NCI-H82 treated with DMSO at 0.1 percent for 48 hours (cell line): Measurements from ENCODE around the gene N4BP2.
"Not testable (repeated sequence)": the region's sequence is repeated elsewhere in the genome, so short reads cannot be mapped to it uniquely, and the experiment has no call there.

Source experiments
- DNase-seq: peaks from one replicate; lab custom pipeline; 2025; ENCODE audit not compliant: unreplicated experiment; lab: John Stamatoyannopoulos, UW

Gene N4BP2

DNA sequence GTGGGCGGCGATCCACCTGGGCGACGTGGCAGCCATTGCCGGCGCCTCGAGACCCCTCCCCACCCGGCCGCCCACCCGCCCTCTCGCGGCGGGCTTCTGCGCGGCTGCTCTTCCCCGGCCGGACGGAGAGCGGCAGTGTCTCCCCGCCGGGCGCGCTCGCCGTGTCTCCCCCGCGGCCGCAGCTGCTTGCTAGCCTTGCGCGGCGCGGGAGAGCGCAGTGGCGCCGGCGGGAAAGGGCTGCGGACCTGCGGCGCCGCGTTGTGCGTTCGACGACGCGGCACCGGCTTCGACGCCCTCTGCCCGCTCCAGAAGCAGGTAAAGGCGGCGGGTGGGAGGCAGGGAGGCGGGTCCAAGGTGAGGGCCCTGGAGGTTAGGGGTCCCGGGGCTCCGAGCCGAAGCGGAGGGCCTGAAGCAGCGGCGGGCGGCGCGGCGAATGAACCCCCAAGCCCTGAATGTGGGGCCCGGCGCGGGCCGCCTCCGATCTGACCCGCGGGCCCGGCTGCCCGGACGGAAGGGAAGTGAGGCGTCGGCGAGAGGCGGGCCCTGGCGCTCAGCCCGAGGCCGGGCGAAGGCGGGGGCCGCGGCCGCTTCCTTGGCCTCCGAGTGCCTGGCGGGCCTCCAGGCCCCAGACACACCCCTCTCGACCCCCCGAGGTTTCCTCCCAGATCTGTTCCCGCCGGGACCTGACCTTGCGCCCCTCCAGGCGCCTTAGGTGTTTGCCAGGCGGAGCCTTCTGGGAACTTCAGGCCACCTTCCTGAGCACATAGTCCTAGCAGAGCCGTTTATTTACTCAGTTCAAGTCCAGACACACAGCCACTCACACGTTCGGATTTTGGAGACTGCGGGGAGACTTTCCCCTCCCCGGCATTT, at the start of gene N4BP2:
Gene N4BP2 (plus strand): TSS at position 135 of the 870 bp plus-strand sequence. CDS start 40,491 bp downstream, outside the sequence.
- DNase-seq, result peak; percentile 46

DNA sequence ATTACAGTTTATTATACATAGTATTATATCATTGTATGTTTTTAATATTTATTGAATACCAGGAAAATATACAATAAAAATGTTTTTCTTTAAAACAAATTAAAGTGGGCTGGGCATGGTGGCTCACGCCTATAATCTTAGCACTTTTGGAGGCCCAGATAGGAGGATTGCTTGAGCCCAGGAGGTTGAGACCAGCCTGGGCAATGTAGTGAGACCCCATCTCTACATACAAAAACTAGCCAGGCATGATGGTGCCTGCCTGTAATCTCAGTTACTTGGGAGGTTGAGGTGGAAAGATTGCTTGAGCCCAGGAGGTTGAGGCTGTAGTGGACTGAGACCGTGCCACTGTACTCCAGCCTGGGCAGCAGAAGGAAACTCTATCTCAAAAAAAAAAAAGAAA, 40.6 kb upstream of the N4BP2 start:
- no peak for DNase-seq

DNA sequence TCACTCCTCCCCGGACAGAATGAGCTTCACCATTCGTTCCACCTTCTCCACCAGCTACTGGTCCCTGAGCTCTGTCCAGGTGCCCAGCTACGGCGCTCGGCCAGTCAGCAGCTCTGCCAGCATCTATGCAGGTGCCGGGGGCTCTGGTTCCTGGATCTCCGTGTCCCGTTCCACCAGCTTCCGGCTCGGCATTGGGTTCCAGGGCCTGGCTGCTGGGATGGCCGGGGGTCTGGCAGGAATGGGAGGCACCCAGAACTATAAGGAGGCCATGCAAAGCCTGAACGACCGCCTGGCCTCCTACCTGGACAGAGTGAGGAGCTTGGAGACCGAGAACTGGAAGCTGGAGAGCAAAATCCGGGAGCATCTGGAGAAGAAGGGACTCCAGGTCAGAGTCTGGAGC, 36.4 kb upstream of the N4BP2 start:
- no peak for DNase-seq

DNA sequence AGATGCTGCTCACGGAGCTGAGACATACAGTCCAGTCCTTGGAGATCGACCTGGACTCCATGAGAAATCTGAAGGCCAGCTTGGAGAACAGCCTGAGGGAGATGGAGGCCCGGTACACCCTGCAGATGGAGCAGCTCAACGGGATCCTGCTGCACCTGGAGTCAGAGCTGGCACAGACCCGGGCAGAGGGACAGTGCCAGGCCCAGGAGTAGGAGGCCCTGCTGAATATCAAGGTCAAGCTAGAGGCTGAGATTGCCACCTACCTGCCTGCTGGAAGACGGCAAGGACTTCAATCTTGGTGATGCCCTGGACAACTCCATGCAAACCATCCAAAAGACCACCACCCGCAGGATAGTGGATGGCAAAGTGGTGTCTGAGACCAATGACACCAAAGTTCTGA, 35.5 kb upstream of the N4BP2 start:
- DNase-seq, result not testable (repeated sequence)

DNA sequence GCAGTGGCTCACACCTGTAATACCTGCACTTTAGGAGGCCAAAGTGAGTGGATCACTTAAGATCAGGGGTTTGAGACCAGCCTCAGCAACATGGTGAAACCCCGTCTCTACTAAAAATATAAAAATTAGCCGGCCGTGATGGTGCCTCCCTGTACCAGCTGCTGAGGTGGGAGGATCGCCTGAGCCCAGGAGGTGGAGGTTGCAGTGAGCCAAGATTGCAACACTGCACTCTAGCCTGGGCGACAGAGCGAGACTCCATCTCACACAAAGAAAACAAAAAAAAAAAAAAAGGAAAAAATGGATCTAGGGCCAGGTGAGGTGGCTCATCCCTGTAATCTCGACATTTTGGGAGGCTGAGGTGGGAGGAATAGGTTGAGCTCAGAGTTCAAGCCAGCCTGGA, 32.6 kb upstream of the N4BP2 start:
- not testable (repeated sequence) for DNase-seq

DNA sequence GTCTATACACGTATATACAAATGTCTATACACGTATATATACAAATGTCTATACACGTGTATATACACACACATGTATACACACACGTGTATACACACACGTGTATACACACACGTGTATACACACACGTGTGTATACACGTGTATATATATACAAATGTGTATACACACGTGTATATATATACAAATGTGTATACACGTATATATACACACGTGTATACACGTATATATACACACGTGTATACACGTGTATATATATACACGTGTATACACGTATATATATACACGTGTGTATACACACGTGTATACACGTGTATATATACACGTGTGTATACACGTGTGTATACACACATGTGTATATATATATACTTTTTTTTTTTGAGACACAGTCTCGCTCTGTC, 23.9 kb upstream of the N4BP2 start:
- DNase-seq, result no peak

DNA sequence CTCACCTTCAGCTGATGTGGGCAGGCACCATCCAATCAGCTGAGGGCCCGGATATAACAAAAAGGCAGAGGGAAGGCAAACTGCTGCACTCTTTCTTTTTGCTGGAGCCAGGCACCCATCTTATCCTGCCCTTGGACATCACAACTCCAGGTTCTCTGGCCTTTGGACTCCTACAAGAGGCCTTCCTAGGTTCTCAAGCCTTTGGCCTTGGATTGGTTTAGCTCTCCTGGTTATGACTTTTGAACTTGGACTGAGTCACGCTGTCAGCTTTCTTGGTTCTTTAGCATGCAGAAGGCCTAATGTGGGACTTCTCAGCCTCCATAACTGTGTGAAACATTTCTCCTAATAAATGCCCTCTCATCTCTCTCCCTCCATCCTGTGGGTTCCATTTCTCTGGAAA, 23.0 kb upstream of the N4BP2 start:
- DNase-seq, result no peak

DNA sequence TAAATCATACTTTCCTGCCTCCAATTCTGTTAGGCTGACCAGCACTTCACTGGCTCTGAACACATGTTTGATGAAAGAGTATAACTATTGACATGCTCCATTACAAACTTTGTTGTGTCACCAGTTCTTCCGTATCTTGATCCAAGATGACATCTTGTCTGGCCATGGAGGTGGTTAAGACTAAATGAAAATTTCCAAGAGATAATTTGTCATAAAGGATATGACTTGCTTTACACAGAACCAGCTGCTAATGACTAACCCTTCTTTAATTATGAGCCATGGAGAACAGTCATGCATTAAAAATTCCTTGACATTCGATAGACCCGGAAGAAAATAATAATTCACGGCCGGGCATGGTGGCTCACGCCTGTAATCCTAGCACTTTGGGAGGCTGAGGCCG, 17.7 kb upstream of the N4BP2 start:
- no peak for DNase-seq

DNA sequence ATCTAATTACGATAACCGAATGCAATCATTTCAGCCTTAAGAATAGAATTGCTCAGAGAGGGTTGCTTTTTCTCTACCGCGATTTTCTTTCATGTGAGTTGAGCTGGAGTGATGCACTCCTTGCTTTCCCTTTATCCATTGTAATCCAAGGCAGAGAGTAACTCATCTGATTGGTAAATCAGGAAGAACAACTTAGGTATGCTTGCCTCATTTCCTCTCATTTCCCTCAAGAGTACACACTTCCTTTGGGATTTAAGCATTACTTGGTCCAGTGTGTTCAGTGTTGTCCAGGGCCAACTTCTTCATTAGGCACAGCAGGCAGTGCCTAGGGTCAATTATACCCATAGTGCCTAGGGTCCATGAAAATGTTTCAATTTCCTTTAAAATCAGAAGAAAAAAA, 15.7 kb upstream of the N4BP2 start:
- DNase-seq, result no peak

DNA sequence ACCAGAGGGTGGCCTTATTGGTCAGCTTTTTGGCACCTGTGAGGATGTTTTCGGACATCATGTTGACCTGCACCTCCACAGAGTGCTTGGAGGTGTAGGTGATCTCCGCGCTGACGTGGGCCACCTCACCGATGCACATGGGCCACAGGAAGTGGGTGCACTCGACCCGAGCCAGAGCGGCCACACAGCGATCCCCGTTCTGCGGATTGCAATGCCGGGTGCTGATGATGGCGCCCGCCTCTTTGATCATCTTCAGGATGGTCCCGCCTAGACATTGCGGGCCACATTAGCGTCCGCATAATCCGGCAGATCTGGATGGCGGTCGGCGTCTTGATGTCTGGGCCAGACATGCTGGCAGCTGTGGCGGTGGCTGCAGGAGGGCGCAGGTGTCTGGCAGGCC, 12.9 kb upstream of the N4BP2 start:
- DNase-seq, result no peak

GRCh38 chr4:40046311-40046980, 10.2 kb upstream of the N4BP2 start:
- DNase-seq, result no peak

DNA sequence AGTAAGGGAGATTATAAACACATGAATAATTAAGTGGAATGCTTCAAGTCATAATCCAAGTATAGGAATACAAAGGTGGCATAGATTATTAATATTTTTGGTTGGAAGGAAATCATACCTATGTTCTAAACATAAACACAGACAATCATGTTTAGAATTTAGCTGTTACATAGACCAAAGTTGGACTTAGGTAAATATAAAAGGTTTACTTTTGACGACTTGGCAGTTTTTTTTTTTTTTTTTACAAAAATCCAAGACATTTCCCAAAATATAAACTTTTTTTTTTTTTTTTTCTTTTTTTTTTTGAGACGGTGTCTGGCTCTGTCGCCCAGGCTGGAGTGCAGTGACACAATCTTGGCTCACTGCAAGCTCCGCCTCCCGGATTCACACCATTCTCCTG, 3.5 kb upstream of the N4BP2 start:
- DNase-seq, result no peak

DNA sequence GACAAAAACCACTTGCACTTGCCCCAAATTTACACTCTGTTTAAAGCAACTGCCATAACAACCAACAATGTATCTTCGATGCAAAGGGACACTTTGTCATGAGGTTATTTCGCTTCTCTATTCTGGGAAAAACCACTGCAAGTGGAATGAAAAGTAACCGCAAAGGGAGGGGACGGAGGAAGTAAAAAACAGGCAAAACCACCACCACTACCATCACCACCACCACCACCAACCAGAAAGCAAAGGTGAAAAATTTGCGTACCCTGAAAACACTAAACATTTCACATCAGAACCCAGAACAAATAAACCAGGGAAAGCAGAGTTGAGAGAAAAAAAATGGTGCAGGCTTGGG, 1.2 kb upstream of the N4BP2 start:
- no peak for DNase-seq

GRCh38 chr4:40055863-40056715, 561 bp upstream of the N4BP2 start:
- DNase-seq, result peak; percentile 25

GRCh38 chr4:40057586-40058091, 989 bp downstream of the N4BP2 start:
- DNase-seq, result peak; percentile 67

GRCh38 chr4:40058121-40058520, 1.5 kb downstream of the N4BP2 start:
- no peak for DNase-seq

DNA sequence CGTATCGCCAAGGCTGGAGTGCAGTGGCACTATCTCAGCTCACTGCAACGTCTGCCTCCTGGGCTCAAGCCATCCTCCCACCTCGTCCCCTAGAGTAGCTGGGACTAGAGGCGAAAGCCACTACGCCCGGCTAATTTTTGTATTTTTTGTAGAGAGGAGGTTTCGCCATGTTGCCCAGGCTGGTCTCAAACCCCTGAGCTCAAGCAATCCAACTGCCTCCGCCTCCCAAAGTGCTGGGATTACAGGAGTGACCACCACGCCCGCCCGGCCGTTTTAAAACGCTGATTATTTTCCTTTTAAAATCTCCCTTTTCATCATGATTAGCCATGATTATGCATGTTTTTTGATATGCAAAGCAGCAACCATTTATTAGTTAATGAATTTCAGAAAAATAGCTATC, 2.2 kb downstream of the N4BP2 start:
- DNase-seq, result no peak

DNA sequence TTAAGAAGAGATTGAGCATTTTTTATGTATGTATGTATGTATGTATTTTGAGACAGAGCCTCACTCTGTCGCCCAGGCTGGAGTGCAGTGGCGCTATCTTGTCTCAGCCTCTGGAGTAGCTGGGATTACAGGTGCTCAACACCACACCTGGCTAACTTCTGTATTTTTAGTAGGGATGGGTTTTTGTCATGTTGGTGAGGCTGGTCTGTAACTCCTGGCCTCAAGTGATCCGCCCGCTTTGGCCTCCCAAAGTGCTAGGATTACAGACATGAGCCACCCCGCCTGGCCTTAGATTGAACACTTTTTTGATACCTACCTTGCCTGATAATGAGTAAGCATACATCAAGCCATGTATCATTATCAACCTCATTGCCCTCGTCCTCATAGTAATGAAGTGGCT, 2.7 kb downstream of the N4BP2 start:
- no peak for DNase-seq

DNA sequence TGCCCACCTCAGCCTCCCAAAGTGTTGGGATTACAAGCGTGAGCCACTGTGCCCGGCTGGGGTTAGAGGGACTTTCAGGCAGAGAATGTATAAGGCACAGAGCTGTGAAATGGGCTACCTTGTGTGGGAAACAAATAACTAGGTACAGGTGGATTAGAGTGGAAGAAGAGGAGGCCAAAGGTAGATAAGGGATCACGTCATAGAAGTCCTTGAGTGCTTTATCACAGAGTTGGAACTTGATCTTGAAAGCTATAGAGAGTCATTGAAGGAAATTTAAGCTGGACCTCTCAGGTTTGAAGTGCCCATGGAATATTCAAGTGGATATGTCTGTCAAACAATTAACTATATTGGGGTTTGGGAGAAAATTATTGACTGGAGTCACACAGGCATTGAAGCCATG, 8.4 kb downstream of the N4BP2 start:
- DNase-seq, result no peak

GRCh38 chr4:40066651-40067050, 10.0 kb downstream of the N4BP2 start:
- DNase-seq, result no peak

- DNase-seq, result no peak
Measured at GRCh38 chr4:40070387-40070786, 13.7 kb downstream of the N4BP2 start.
